ENCODE measurements around the gene STXBP5L. TPM values are rescaled to one million over a fixed set of nuclear protein-coding genes. Genes with fewer than 3 reads are reported as not detected.
"Not testable (repeated sequence)": the region's sequence is repeated elsewhere in the genome, so short reads cannot be mapped to it uniquely, and the experiment has no call there.

Gene STXBP5L
- total RNA-seq, 1 donor from 2014 or later: 2.3 TPM

GRCh38 chr3:121436641-121437040 lies 528.6 kb downstream of the STXBP5L start:
- no peak for TF ChIP-seq EZH2 (IDR thresholded peaks at IDR 0.05)
- TF ChIP-seq EZH2phosphoT487 (IDR thresholded peaks at IDR 0.05): no peak
- no peak for TF ChIP-seq CTCF (IDR thresholded peaks at IDR 0.05)
- Mint-ChIP-seq H3K4me1 (peaks cover 17% of the 10 kb centered on the region), H3K27ac (no peak overlapping the region), H3K36me3 (peaks cover 12% of the 10 kb centered on the region), H3K27me3 (ENCODE audit: insufficient read depth, low read depth) (peaks cover 6% of the 10 kb centered on the region), H3K4me3 (no peak overlapping the region), H3K9me3 (no peaks in the 10 kb centered on the region)
- Histone ChIP-seq H3K4me3 (no peak overlapping the region), H3K27ac (no peak overlapping the region), H3K9ac (no peak overlapping the region), H3K27me3 (no peaks in the 10 kb centered on the region), H4K20me1 (ENCODE audit: low read depth) (no peaks in the 10 kb centered on the region), H3K79me2 (ENCODE audit: low read depth) (no peaks in the 10 kb centered on the region), H3K36me3 (no peaks in the 10 kb centered on the region), H2AFZ (replicated peaks) (no peak overlapping the region), H3F3A (ENCODE audit: low read depth) (no peaks in the 10 kb centered on the region), H3K4me2 (no peak overlapping the region), H3K4me1 (peaks cover 5% of the 10 kb centered on the region), H3K9me3 (ENCODE audit: low read depth) (no peaks in the 10 kb centered on the region)
- DNase-seq (ENCODE audit: low spot score): no peak

GRCh38 chr3:121443456-121443855 lies 535.5 kb downstream of the STXBP5L start:
- H4K20me1 ChIP-seq (ENCODE audit: low read depth): no peaks in the 10 kb centered on the region
- peaks cover 33% of the 10 kb centered on the region for H3K36me3 Mint-ChIP-seq
- no peaks in the 10 kb centered on the region for H3K4me1 ChIP-seq
- H3K4me2 ChIP-seq: no peak overlapping the region
- no peak overlapping the region for H3K27ac ChIP-seq
- H2AFZ ChIP-seq (replicated peaks): no peak overlapping the region
- H3K9me3 Mint-ChIP-seq: no peaks in the 10 kb centered on the region
- H3K27me3 ChIP-seq: no peaks in the 10 kb centered on the region
- H3K9me3 ChIP-seq (ENCODE audit: low read depth): no peaks in the 10 kb centered on the region
- no peaks in the 10 kb centered on the region for H3K79me2 ChIP-seq (ENCODE audit: low read depth)
- H3K4me3 ChIP-seq: no peak overlapping the region
- no peak for DNase-seq (ENCODE audit: low spot score)
- no peak overlapping the region for H3K4me3 Mint-ChIP-seq
- H3K27ac Mint-ChIP-seq: no peak overlapping the region
- H3F3A ChIP-seq (ENCODE audit: low read depth): no peaks in the 10 kb centered on the region
- H3K36me3 ChIP-seq: no peaks in the 10 kb centered on the region
- no peak overlapping the region for H3K9ac ChIP-seq
- no peaks in the 10 kb centered on the region for H3K27me3 Mint-ChIP-seq (ENCODE audit: insufficient read depth, low read depth)
- H3K4me1 Mint-ChIP-seq: no peaks in the 10 kb centered on the region
- TF ChIP-seq EZH2phosphoT487 (IDR thresholded peaks at IDR 0.05) (no peak), CTCF (IDR thresholded peaks at IDR 0.05) (no peak), EZH2 (IDR thresholded peaks at IDR 0.05) (no peak)

GRCh38 chr3:121451752-121452151 lies 543.7 kb downstream of the STXBP5L start:
- not testable (repeated sequence) for H3K36me3 ChIP-seq; H4K20me1 ChIP-seq (ENCODE audit: low read depth); H3K27ac Mint-ChIP-seq; H3K27ac ChIP-seq; H3K79me2 ChIP-seq (ENCODE audit: low read depth); H3F3A ChIP-seq (ENCODE audit: low read depth); H3K4me3 Mint-ChIP-seq; H3K4me1 ChIP-seq; H3K27me3 ChIP-seq; H3K27me3 Mint-ChIP-seq (ENCODE audit: insufficient read depth, low read depth); H2AFZ ChIP-seq (replicated peaks); DNase-seq (ENCODE audit: low spot score); H3K4me3 ChIP-seq; H3K4me1 Mint-ChIP-seq; H3K9me3 ChIP-seq (ENCODE audit: low read depth); H3K4me2 ChIP-seq; H3K9ac ChIP-seq
- peaks cover 40% of the 10 kb centered on the region for H3K36me3 Mint-ChIP-seq
- H3K9me3 Mint-ChIP-seq: peaks cover 10% of the 10 kb centered on the region

GRCh38 chr3:121462565-121462964 lies 554.6 kb downstream of the STXBP5L start:
- Histone ChIP-seq H3K27ac (no peak overlapping the region), H3K4me1 (no peaks in the 10 kb centered on the region), H2AFZ (replicated peaks) (no peak overlapping the region), H3K36me3 (peaks cover 11% of the 10 kb centered on the region), H3K9me3 (ENCODE audit: low read depth) (no peaks in the 10 kb centered on the region), H3K27me3 (no peaks in the 10 kb centered on the region), H3K4me3 (no peak overlapping the region), H3F3A (ENCODE audit: low read depth) (no peaks in the 10 kb centered on the region), H3K9ac (no peak overlapping the region), H4K20me1 (ENCODE audit: low read depth) (no peaks in the 10 kb centered on the region), H3K79me2 (ENCODE audit: low read depth) (no peaks in the 10 kb centered on the region), H3K4me2 (no peak overlapping the region)
- H3K9me3 Mint-ChIP-seq: no peaks in the 10 kb centered on the region
- H3K27ac Mint-ChIP-seq: no peak overlapping the region
- peaks cover 30% of the 10 kb centered on the region for H3K36me3 Mint-ChIP-seq
- no peak overlapping the region for H3K4me3 Mint-ChIP-seq
- no peak for DNase-seq (ENCODE audit: low spot score)
- H3K27me3 Mint-ChIP-seq (ENCODE audit: insufficient read depth, low read depth): no peaks in the 10 kb centered on the region
- TF ChIP-seq EZH2phosphoT487 (IDR thresholded peaks at IDR 0.05) (no peak), CTCF (IDR thresholded peaks at IDR 0.05) (no peak), EZH2 (IDR thresholded peaks at IDR 0.05) (no peak)
- no peaks in the 10 kb centered on the region for H3K4me1 Mint-ChIP-seq

Data from neural progenitor cell (in vitro differentiated cells).